ENCODE data around the gene HIGD1A. TPM values are rescaled to one million over a fixed set of nuclear protein-coding genes. Genes with fewer than 3 reads are reported as not detected.

The HIGD1A gene
- total RNA-seq, 1 experiment from 2014 or later: 154 TPM

- intact Hi-C loops (cut with micrococcal nuclease): no loop called here
- H3K4me1 ChIP-seq (ENCODE audit: insufficient read depth, low read length): no peaks in the 10 kb centered on the region
- H2AFZ ChIP-seq (ENCODE audit: low read length): no peak overlapping the region
- no peaks in the 10 kb centered on the region for H3K9me2 ChIP-seq (replicated peaks; ENCODE audit: low read length)
- no peak overlapping the region for H3K27ac ChIP-seq (ENCODE audit: low read length)
- peaks cover 6% of the 10 kb centered on the region; the same call in 1 of the 2 replicates for H3K36me3 ChIP-seq (ENCODE audit: low read depth, low read length)
- no peaks in the 10 kb centered on the region for H4K20me1 ChIP-seq (ENCODE audit: low read length)
- TF ChIP-seq EZH2 (IDR thresholded peaks at IDR 0.05; ENCODE audit: low read length, unreplicated experiment): no peak
- no peak for TF ChIP-seq EZH2phosphoT487 (IDR thresholded peaks at IDR 0.05; ENCODE audit: borderline replicate concordance, low read length)
- no peak for TF ChIP-seq CTCF (conservative IDR thresholded peaks at IDR 0.05; ENCODE audit: low read depth, low read length)
- H3K9ac ChIP-seq (ENCODE audit: low read length): no peak overlapping the region
- H3K4me3 ChIP-seq (ENCODE audit: low read length): no peak overlapping the region
- H3K4me2 ChIP-seq (ENCODE audit: low read length): no peak overlapping the region
- CTCF ChIA-PET: no interaction called here
- H3K79me2 ChIP-seq (ENCODE audit: low read length): peaks cover 44% of the 10 kb centered on the region
- ATAC-seq (no peak), DNase-seq (no peak)
- POLR2A ChIA-PET (ENCODE audit: unreplicated experiment): interaction anchor here (0.7 kb wide), 1 partner anchor 11 kb away, joined by 6 read pairs; no protein-coding TSS in a partner anchor
- H3K27me3 ChIP-seq (ENCODE audit: low read length): no peaks in the 10 kb centered on the region
- no TSS peak for BruUV-seq (replicated peaks)
- H3K9me3 ChIP-seq (ENCODE audit: low read length): no peaks in the 10 kb centered on the region
- H3F3A ChIP-seq (ENCODE audit: low read length, unreplicated experiment): no peaks in the 10 kb centered on the region
Observed at GRCh38 chr3:42795621-42796181, 8.6 kb downstream of the HIGD1A start.

- ATAC-seq (peak; percentile 53), DNase-seq (no peak)
- H4K20me1 ChIP-seq (ENCODE audit: low read length): no peaks in the 10 kb centered on the region
- no peaks in the 10 kb centered on the region for H3F3A ChIP-seq (ENCODE audit: low read length, unreplicated experiment)
- H3K9me3 ChIP-seq (ENCODE audit: low read length): no peaks in the 10 kb centered on the region
- no peaks in the 10 kb centered on the region for H3K27me3 ChIP-seq (ENCODE audit: low read length)
- POLR2A ChIA-PET (ENCODE audit: unreplicated experiment): no interaction called here
- TF ChIP-seq EZH2phosphoT487 (IDR thresholded peaks at IDR 0.05; ENCODE audit: borderline replicate concordance, low read length) (no peak), CTCF (conservative IDR thresholded peaks at IDR 0.05; ENCODE audit: low read depth, low read length) (no peak), EZH2 (IDR thresholded peaks at IDR 0.05; ENCODE audit: low read length, unreplicated experiment) (no peak)
- no peak overlapping the region for H3K4me2 ChIP-seq (ENCODE audit: low read length)
- no peak overlapping the region for H3K4me3 ChIP-seq (ENCODE audit: low read length)
- no peaks in the 10 kb centered on the region for H3K4me1 ChIP-seq (ENCODE audit: insufficient read depth, low read length)
- H3K36me3 ChIP-seq (ENCODE audit: low read depth, low read length): peaks cover 28% of the 10 kb centered on the region
- CTCF ChIA-PET: no interaction called here
- H2AFZ ChIP-seq (ENCODE audit: low read length): no peak overlapping the region
- peaks cover 35% of the 10 kb centered on the region for H3K79me2 ChIP-seq (ENCODE audit: low read length)
- intact Hi-C loops (cut with micrococcal nuclease): no loop called here
- H3K9ac ChIP-seq (ENCODE audit: low read length): no peak overlapping the region
- no TSS peak for BruUV-seq (replicated peaks)
- no peaks in the 10 kb centered on the region for H3K9me2 ChIP-seq (replicated peaks; ENCODE audit: low read length)
- no peak overlapping the region for H3K27ac ChIP-seq (ENCODE audit: low read length)
Observed at GRCh38 chr3:42790714-42791229, 13.5 kb downstream of the HIGD1A start.

- no peaks in the 10 kb centered on the region for H3K9me2 ChIP-seq (replicated peaks; ENCODE audit: low read length)
- POLR2A ChIA-PET (ENCODE audit: unreplicated experiment): no interaction called here
Observed at GRCh38 chr3:42786631-42787030, 17.7 kb downstream of the HIGD1A start.

More at GRCh38 chr3:42786631-42787030, 17.7 kb downstream of the HIGD1A start:
- H3K36me3 ChIP-seq (ENCODE audit: low read depth, low read length): peaks cover 38% of the 10 kb centered on the region
- BruUV-seq (replicated peaks): no TSS peak
- no peaks in the 10 kb centered on the region for H4K20me1 ChIP-seq (ENCODE audit: low read length)
- ATAC-seq (no peak), DNase-seq (no peak)
- no peaks in the 10 kb centered on the region for H3F3A ChIP-seq (ENCODE audit: low read length, unreplicated experiment)
- H3K4me1 ChIP-seq (ENCODE audit: insufficient read depth, low read length): no peaks in the 10 kb centered on the region
- peaks cover 17% of the 10 kb centered on the region for H3K79me2 ChIP-seq (ENCODE audit: low read length)
- no peaks in the 10 kb centered on the region for H3K9me3 ChIP-seq (ENCODE audit: low read length)
- H3K27ac ChIP-seq (ENCODE audit: low read length): no peak overlapping the region
- no peak overlapping the region for H3K4me2 ChIP-seq (ENCODE audit: low read length)
- H2AFZ ChIP-seq (ENCODE audit: low read length): no peak overlapping the region
- H3K9ac ChIP-seq (ENCODE audit: low read length): no peak overlapping the region
- CTCF ChIA-PET: no interaction called here
- intact Hi-C loops (cut with micrococcal nuclease): no loop called here
- TF ChIP-seq CTCF (conservative IDR thresholded peaks at IDR 0.05; ENCODE audit: low read depth, low read length) (no peak), EZH2phosphoT487 (IDR thresholded peaks at IDR 0.05; ENCODE audit: borderline replicate concordance, low read length) (no peak)
- no peak overlapping the region for H3K4me3 ChIP-seq (ENCODE audit: low read length)
- H3K27me3 ChIP-seq (ENCODE audit: low read length): no peaks in the 10 kb centered on the region

Data from PC-3 (cell line).